ENCODE data around the gene TNFAIP3. TPM values are rescaled to one million over a fixed set of nuclear protein-coding genes. Genes with fewer than 3 reads are reported as not detected.

TNFAIP3 gene
- total and polyA plus RNA-seq, 2 of the 8 experiments (the other 6 are each of a cell fraction or from before 2014, with no cell fraction given), result 1.6 to 2.0 TPM

DNA sequence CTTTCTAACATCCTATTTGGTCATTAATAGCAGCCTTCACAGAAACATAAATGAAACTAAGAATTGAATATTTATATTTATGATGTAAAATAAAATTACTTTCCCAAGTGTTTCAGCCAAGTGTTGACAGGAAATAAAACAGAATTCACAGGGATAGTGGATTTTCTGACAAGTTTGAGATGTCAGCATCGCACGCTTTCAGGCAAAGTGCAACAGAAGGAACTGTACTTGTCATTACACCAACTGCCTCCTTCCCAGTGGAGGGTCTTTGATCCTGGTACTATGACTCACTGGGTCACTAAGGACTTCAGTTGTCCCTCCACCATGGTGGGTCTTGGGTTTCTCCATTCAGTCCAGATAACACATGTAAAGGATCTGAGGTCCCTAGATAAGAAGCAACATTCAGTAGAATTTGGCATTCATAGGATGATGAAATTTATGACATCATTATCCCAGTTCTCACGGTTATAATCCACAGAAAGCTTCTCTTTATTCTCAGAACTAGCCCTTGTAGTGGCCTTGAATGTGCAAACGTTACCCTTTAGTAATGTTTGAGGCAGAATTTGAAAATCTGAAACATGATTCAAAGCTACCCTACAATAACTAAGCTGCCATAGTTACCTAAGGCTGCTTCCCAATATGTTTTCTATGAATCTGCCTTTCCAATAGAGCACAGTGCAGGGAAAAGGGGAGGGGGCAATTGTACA lies 3.8 kb upstream of the TNFAIP3 start:
- H3K56ac ChIP-seq (replicated peaks; ENCODE audit: insufficient read length, low read depth, low read length), result no peak overlapping the region
- no peak overlapping the region for H2AK5ac ChIP-seq (ENCODE audit: low read depth, low read length)
- no peak overlapping the region for H3K4ac ChIP-seq (replicated peaks; ENCODE audit: insufficient read length, low read depth, low read length)
- H2AFZ ChIP-seq (ENCODE audit: low read length), result no peak overlapping the region
- H3K14ac ChIP-seq (ENCODE audit: insufficient read length), result no peak overlapping the region
- no peaks in the 10 kb centered on the region for H3K9me3 ChIP-seq (ENCODE audit: insufficient read depth in 2 of 2, low read depth in 1 of 2, low read length in 1 of 2)
- no peak overlapping the region for H3K4me3 ChIP-seq (ENCODE audit: extremely low read depth in 1 of 4, insufficient read depth in 2 of 4, low read depth in 3 of 4, low read length in 4 of 4)
- peak overlapping the region; percentile 40 for H2BK120ac ChIP-seq (replicated peaks; ENCODE audit: low read depth, low read length)
- H3K36me3 ChIP-seq (ENCODE audit: control insufficient read depth in 2 of 4, insufficient read depth in 4 of 4, low read length in 3 of 4), result no peaks in the 10 kb centered on the region
- no peak overlapping the region for H2BK12ac ChIP-seq (ENCODE audit: low read depth, low read length)
- no peak overlapping the region for H3K23ac ChIP-seq (ENCODE audit: insufficient read length)
- FAIRE-seq (no peak), DNase-seq (ENCODE audit: low read depth in 1 of 2, low spot score in 2 of 2) (no peak)
- H3K79me2 ChIP-seq (ENCODE audit: control insufficient read depth in 1 of 2, insufficient read depth in 2 of 2, low read length in 2 of 2), result no peaks in the 10 kb centered on the region
- peaks cover 0 to 14% (median 7%) of the 10 kb centered on the region in 4 experiments; a peak in 5 of 7 replicates for H3K27me3 ChIP-seq (replicated peaks in 1 of 4; ENCODE audit: control insufficient read depth in 3 of 4, extremely low read depth in 1 of 4, insufficient read depth in 3 of 4, low read length in 3 of 4)
- no peak overlapping the region for H2BK5ac ChIP-seq (ENCODE audit: low read depth, low read length)
- no peak for TF ChIP-seq POLR2AphosphoS5 (IDR thresholded peaks at IDR 0.05; ENCODE audit: low read depth, low read length)
- H3K4me1 ChIP-seq (replicated peaks in 1 of 4; ENCODE audit: control insufficient read depth in 3 of 4, insufficient read depth in 4 of 4, low read length in 3 of 4), result peaks cover 5 to 19% (median 11%) of the 10 kb centered on the region in 4 experiments
- H4K91ac ChIP-seq (replicated peaks; ENCODE audit: insufficient read length, low read length), result no peak overlapping the region
- H3K4me2 ChIP-seq (ENCODE audit: insufficient read depth in 1 of 2, low read depth in 2 of 2, low read length in 2 of 2), result no peak overlapping the region
- no peaks in the 10 kb centered on the region for H3K79me1 ChIP-seq (ENCODE audit: low read depth, low read length)
- no peak overlapping the region for H4K5ac ChIP-seq (ENCODE audit: insufficient read length, low read depth, low read length)
- POLR2A ChIA-PET (ENCODE audit: partially characterized antibody), result interaction anchor here (0.6 kb wide), 1 partner anchor 29 kb away, joined by 3 read pairs; no protein-coding TSS in a partner anchor
- H3K27ac ChIP-seq (ENCODE audit: low read depth, low read length), result no peak overlapping the region
- H4K8ac ChIP-seq (ENCODE audit: extremely low read depth, insufficient read depth, low read length), result no peak overlapping the region
- no peaks in the 10 kb centered on the region for H4K20me1 ChIP-seq (replicated peaks in 1 of 2; ENCODE audit: control insufficient read depth in 1 of 2, insufficient read depth in 2 of 2, low read length in 2 of 2)
- 88% methylated on average over 4 of the region's 4 CpGs; no CpG with 5 or more reads in 1 of the 2 experiments for WGBS, 2 experiments (ENCODE audit: extremely low coverage in 1 of 2, insufficient coverage in 1 of 2, insufficient read length in 1 of 2, insufficient replicate concordance in 2 of 2, low coverage in 1 of 2, low lambda C conversion rate in 2 of 2, missing lambda C conversion rate in 1 of 2)
- no peak overlapping the region for H3K18ac ChIP-seq (ENCODE audit: extremely low read depth, low read length)
- no peak overlapping the region for H2BK15ac ChIP-seq (ENCODE audit: low read length)
- H2BK20ac ChIP-seq (ENCODE audit: low read length), result no peak overlapping the region
- no peak overlapping the region; a peak in 1 of 7 replicates for H3K9ac ChIP-seq (replicated peaks in 1 of 4; ENCODE audit: extremely low read depth in 1 of 4, low read depth in 3 of 4, low read length in 3 of 4)
- peaks cover 12% of the 10 kb centered on the region for H3K23me2 ChIP-seq (ENCODE audit: low read depth, low read length)
- CTCF ChIA-PET (ENCODE audit: partially characterized antibody), result interaction anchor here (0.7 to 1.6 kb wide), 7 partner anchors 16 to 514 kb away, joined by 3 to 5 read pairs (median 3); no protein-coding TSS in a partner anchor
